GDM1 (cell line): ENCODE results near the gene MST1.

Source experiments
- DNase-seq: peaks from one replicate; lab custom pipeline; 2025; lab: John Stamatoyannopoulos, UW

Gene MST1

DNA sequence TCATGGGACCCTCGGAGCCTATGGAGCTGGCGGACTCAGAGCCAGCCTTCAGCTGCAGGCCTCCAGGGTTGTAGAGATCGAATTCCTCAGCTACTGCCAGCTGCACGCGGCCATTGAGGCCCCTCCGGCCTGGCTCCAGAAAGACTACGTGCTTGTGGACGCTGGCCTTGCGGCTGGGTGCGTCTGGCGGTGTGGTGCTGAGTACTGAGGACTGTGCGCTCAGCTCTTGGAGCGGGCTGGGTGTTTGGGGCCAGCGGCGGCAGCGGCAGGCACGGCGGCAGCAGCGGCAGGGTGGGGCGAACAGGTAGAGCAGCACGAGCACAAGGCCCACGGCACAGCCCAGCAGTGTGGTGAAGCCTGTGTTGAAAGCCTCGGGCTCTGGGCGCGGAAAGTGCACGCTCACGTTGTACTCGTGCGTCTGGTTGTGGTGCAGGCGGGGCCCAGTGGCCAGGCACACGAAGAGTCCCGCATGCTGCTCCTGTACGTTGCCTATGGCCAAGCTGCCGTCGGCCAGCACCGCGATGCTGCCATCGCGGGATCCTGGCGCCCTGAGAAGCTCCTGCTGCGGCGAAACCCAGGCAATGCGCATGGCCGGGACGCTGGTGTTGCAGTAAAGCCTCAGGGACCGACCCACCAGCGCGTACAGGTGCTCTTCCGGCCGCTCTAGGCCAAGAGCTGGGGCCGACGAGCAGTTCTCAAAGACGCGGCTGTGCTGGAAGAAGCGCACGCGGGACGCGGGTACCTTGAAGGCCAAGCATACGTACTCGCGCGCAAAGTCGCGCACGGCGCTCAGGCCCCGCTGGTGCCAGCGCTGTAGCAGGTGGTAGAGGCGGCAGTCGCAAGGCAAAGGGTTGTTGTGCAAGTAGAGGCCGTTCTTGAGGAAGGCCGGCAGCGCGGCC lies 28.9 kb upstream of the MST1 start:
- DNase-seq, result no peak

DNA sequence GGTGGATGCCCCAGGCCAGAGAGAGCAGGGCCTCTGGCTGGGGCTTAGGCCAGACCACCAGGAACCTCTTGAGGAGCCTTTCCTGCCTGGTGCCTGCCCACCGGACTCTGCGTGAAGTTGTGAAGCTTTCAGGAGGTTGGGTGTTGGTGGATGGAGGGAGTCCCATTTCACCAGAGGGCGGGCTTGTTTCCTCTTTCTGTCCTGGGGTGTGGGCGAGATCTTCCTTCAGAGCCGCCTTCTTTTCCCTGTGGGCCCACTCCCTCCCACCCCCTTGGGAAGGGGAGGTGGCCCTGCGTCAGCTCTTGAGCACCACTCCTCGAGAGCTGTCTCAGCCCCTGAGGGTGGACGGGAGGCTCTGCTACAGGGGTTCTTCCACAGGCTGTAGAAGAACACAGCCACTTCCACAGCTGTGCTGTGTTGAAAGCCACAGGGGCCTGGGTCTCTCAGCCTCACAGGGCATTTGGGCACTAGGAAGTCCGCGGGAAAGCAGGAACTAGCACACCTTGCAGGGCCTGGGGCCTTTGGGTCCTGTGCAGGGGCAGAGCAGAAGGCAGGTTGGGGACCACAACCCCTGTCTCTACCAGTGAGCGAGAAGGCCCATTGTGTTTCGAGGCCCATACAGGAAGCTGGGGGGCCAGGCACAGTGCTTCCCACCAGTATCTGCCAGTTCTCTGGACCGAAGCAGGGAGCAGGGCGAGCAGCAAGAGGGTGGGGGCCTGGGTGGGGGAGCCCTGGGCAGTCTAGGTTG lies 28.1 kb upstream of the MST1 start:
- no peak for DNase-seq

DNA sequence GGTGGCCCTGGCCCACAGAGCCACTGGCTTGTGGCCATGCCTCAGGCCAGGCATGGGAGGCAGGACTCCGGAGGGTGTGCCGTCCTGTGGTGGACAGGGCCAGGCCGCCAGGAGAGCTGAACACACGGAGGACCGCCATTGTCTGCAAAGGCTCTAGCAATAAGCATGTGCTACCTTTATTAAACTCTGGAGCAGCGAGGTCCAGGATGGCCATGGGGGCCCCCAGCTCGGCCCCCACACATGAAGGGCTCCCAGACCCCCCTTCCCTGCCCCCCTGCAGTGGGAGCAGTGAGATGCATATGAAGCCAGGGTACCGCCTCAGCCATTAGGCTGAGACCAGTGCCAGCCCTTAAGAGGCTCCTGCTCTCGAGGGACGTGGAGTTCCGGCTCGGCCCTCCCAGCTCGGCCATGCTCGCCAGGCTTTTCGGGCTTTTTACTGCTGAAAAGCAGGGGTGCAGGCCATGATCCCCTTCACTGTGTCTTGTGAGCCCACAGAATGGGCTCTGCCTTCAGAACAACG lies 27.5 kb upstream of the MST1 start:
- DNase-seq, result no peak

DNA sequence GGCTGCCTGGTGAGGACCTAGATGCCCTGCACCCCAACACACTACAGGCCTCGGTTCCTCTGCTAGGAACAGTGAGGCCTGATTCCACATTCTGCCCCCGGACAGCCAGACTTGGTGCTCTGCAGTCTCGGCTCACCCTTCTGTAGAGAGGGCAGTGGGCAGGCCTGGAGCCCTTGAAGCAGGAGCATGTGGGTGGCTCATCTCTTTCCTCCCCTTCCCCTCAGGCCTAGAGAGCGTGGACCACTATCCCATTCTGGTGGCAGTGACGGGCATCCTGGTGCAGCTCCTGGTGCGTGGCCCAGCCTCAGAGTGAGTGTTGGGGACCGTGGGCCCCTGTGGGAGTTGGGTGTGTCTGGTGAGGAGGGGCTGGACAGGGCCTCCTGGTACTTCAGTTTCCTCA lies 26.9 kb upstream of the MST1 start:
- DNase-seq, result no peak

DNA sequence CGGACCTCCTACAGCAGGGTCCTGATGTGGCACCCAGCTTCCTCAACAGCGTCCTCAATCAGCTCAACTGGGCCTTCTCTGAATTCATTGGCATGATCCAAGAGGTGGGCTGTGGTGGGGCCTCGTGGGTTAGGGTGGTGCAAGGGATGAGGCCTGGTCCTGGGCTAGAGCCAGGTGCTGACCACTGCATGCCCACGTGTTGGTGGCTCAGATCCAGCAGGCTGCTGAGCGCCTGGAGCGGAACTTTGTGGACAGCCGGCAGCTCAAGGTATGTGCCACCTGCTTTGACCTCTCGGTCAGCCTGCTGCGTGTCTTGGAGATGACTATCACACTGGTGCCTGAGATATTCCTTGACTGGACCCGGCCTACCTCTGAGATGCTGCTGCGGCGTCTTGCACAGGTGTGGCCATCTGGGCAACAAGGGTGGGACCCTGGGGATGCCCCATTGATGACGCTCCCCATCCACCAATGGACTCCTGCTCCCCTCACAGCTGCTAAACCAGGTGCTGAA lies 26.4 kb upstream of the MST1 start:
- DNase-seq, result no peak

DNA sequence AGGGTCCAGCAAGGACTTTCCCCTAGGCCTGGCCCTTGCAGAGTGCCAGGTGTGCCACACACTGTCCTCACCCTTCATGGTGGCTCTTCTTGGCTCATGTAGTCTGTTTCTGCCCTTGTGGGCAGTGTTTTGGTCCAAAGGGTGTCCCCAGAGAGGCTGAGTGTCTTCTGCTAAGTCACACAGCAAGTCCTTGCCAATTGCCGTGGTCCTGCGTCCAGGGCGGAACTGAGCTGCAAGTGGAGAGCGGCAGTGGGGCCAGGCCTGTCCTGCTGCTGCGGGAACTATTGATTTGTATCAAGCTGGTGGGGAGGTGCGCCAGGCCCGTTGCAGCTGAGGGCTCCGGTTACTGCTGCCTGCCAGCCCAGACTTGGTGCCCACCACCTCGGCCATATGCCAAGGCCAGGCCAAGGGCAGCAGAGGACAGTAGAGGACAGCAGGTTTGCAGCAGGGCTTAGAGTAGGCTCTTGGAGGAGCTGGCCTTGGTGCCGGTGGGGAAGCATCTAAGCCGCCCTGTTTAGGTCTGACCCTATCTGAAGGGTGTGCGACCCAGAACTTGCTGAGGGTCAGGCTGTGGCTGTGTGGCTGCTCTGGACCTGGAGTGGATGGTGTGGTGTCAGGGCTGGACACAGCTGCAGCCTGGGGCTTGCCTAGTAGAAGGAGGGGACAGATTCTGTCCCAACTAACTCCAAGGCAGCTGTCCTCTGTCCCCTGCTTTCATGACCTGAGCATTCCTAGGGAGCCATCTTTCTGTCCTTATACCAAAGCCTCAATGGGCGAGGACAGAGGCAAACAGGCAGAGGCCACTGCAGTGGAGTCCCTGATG lies 25.7 kb upstream of the MST1 start:
- no peak for DNase-seq

DNA sequence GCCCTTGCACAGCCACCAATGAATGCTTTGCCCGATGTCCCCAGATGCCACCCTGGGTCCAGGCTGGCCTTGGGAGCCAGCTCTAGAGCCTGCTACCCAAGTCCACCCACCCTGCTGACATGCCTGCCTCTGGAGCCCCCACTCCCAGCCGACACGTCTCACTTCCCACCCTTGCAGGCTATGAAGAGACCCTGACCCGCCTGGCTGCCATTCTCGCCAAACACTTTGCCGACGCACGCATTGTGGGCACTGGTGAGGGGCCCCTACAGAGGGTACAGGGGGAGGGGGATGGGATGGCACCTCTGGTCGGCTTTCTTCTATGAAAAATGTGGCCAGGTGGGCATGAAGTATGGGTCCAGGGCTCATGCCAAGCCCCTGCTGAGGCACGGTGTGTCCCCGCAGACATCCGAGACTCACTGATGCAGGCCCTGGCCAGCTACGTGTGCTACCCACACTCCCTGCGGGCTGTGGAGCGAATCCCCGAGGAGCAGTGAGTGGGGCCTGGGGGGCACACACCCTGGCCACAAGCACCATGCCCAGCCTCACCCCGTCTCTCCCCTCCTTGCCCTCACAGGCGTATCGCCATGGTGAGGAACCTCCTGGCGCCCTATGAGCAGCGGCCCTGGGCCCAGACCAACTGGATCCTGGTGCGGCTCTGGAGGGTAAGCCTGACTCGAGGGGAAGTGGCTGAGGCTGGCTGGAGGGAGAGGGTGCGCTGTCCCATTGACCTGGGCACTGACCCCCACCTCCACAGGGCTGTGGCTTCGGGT lies 24.2 kb upstream of the MST1 start:
- no peak for DNase-seq

DNA sequence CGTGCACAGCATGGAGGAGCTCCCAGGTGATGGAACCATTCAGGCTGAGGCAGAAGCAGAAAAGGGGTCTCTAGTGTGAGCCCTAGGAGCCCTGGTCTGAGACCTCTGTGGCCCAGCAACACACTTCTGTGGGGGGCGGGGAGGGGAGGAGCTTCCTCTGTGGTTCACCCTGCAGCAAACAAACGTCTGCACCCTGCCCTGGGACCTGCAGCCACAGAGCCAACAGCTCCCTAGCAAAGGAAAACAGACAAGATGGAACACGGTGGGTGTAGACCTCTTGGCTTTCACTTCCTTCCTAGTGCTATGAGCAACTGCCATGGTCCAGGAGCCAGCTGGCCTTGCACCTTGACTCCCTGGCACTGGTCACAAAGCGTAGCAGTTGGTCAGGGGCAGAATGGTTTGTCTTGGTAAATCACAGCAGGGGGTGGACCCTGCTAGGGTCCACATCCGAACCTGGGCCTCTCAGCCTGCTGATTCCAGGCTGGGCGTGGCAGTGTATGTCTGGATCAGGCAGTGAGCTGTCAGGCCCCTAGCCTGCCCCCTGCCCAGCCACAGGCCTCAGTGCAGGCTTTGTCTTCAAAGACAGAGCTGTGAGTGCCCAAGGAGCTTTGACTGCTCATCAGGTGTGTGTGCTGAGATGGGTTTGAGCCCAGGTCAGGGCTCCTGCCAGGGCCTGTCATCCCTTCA lies 23.5 kb upstream of the MST1 start:
- DNase-seq, result no peak

DNA sequence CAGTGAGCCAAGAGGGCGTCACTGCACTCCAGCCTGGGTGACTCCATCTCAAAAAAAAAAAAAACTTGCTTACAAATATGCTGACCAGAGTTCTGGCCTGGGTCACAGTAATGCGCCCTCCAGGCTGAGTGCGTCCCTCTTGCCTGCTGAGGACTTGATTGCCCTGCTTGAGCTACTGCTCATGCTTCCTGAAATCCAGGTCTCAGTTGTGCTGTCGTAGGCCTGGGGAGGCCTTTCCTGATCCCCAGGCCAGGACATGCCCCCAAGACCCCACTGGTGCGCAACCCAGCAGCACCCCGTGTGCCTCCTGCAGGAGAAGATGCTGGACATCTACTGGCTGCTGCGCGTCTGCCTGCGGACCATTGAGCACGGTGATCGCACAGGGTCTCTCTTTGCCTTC lies 22.9 kb upstream of the MST1 start:
- no peak for DNase-seq

DNA sequence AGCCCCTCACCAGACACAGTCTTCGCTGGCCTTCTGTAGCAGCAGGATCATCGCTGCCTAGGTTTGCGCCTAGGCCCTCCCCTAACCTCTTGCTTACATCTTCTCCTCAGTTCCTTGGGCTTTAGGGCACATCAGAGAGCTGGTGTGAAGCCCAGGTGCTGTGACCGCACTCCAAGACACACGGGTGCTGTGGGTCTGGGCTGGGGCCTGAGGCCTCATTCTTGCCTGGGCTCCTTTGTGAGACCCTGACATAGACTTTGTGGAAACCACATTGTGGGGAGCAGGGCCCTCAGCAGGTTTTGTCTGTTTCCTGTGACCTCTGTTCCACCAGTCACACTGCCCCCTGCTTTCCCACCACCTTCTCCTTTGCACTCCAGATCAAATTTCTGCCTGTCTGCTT lies 22.2 kb upstream of the MST1 start:
- DNase-seq, result no peak

DNA sequence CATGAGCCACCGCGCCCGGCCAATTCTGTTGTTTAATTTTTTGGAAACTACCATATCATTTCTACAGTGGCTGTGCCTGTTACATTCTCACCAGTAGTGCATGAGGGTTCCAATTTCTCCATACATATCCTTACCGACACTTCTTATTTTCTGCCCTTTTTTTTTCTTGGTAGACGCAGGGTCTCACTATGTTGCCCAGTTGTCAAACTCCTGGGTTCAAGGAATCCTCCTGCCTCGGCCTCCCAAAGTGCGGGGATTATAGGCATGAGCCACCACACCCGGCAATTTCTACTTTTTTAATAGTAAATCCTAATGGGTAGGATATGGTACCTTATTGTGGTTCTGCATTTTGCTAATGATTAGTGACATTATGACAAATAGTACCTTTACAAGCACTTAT lies 20.6 kb upstream of the MST1 start:
- DNase-seq, result no peak

DNA sequence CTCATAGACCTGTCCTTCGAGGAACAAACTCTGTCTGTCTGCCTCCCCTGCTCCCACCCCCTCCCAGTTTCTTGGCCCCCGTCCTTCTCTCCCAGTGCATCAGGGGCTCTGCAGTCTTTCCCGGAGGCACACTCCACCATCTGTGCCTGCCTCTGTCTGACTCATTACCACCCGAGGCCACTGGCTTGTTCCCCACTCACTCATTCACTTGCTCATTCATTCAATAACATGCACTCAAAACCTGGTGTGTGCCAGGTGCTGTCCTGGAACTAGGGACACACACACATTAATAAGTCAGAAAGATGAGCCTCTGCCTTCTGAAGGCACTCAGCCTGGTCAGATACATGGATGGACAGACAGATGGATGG lies 17.8 kb upstream of the MST1 start:
- DNase-seq, result no peak

DNA sequence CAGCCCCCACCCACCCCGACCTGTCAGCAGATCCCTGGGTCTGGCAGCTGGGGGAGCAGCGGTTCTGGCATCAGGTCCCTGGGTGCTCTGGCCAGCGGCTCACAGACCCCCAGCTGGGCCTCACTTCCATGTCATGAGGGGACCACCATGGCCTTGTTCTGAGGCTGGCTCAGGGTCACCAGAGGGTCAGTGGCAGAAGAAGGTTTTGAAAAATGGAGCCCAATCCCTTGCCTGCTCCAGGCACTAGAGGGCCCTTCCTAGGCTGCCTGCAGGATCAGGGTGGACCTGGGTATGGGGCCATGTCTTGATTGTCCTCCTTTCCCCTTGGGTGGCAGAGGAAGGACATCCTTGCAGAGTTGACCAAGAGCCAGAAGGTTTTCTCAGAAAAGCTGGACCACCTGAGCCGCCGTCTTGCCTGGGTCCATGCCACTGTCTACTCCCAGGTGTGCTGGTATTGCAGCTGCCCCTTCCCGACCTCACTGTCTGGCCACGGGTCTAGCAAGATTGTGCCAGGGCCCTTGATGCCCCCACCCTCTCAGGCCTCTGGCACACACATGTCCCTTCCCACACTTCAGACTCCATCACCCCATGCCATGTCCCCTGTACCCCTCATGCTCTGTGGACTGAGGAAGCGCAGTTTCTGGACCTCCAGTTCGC lies 17.3 kb upstream of the MST1 start:
- no peak for DNase-seq

DNA sequence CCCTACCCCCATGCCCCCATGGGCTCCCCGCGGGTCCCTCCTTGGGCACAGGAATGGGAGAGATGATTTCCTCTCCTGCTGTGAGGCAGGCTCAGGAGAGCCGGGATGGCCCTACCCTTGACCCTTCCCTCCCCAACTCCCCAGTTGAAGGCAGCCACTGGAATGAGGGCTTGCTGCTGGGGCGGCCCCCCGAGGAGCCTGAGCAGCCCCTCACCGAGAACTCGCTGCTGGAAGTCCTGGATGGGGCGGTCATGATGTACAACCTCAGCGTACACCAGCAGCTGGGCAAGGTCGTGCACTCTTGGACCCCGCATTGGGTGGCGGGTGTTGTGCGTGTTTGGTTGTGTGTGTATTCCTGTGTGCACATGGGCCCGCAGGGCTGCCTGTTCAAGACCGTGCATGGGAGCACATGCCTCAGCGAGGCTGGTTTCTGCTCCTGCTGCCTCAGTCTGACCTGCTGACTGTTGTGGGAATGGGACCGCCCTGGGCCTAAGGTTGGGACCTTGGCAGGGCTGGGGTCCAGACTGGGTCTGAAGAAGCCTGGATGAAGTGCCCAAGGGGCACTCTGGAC lies 16.2 kb upstream of the MST1 start:
- no peak for DNase-seq

DNA sequence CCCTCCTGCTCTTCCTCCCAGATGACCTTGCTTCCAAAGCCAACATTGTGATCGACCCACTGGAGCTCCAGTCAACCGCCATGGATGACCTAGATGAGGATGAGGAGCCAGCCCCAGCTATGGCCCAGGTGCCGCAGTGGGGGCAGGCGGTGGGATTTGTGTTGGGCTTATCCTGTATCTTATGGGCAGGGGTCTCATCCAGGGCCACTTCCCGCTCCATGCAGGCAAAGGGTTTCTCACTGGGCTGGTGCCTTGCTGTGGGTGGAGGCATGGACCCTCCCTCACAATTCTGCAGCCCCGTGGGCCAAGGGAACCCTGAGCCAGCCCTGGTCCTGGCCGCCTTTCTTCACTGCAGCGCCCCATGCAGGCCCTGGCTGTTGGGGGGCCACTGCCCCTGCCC lies 15.4 kb upstream of the MST1 start:
- DNase-seq, result no peak

DNA sequence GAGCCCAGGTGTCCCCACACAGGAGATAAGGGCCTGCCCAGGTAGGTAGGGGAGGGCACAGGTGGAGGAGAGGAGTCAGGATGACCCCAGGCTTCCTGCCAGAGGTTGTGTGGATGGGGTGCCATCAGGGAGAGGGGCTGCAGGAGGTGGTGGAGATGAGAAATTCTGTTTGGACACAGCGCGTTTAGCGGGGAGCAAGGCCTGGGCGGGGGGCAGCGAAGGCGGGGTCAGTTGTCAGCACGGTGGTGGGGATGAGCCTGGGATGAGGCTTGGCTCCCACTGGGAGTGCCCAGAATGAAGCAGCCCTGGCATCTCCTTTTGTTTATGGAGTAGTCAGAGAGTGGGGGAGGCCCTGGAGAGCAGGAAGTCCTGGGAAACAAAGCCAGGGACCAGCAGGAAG lies 14.7 kb upstream of the MST1 start:
- no peak for DNase-seq

DNA sequence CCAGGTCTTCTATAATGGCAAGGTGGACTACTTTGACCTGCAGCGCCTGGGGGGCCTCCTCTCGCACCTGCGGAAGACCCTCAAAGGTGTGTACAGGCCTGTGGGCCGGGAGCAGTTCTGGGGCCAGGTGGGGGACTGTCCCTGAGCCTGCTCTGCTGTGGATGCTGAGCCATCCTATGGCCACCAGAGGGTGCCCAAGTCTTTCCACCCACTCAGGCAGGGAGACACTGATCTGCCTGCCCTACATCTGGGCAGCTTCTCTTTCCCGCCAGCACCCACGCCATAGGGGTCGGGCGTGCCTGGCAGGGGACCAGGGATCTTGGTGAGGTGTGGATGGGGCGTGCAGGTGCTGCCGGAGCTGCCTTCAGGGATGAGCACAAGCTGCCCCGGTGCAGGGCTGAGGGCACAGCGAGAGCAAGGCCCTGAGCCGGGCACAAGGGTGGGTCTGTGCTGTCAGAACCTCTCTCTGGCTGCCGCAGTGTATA lies 14.2 kb upstream of the MST1 start:
- DNase-seq, result peak; percentile 64

DNA sequence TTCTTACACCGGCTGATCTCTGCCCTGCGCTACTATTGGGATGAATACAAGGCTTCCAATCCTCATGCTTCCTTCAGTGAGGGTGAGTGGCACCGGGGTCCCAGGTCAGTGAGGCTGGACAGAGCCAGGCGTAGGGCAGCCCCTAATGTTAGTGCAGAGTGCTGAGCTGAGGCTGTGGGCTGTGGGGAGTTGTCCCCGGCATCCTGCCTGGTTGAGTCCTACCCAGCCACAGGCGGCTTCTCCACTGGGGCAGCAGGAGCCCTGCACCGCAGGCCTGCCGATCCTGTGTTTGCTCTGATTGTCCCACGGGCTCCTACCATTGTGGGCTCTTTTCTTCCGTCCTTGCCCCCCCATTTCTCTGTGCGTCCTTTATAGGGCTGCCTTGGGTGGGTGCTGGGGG lies 13.4 kb upstream of the MST1 start:
- DNase-seq, result no peak

DNA sequence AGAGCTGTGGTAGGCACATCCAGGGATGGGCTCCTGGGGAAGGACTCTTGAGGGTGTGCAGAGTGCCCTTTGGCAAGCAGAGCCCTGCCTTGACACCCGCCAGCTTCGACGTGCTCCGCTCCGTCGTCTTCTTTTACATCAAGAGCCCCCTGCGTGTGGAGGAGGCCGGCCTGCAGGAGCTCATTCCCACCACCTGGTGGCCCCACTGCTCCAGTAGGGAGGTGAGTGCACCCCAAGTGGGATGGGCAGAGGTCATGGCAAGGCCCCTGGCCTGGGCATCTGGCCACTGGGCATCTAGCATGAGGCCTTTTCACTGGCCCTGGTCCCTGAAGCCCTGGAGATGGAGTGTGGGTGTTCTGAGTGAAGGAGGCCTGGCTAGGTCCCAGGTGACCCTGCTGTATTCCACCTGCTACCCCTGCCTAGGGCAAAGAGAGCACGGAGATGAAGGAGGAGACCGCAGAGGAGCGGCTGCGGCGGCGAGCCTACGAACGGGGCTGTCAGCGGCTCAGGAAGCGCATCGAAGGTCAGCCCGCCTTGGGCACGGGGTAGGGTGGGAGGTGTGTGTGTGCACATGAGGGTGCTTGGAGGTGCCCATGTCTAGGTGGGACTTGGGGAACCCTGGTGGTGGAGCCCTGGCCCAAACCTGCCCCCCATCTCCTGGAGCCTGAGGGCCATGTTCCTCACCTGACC lies 12.3 kb upstream of the MST1 start:
- no peak for DNase-seq
